Caco-2 (cell line): ENCODE data around the gene SEBOX. TPM values are rescaled to one million over a fixed set of nuclear protein-coding genes. Genes with fewer than 3 reads are reported as not detected.
A peak's percentile ranks its signal among the peaks of the same experiment; 100 is the strongest.

Experiments
- BruUV-seq: library from RNA; stranded (reverse); fragments of 400-500 nt; replicated peaks from 2 replicates; lab custom pipeline; 2021; lab: Mats Ljungman, UMichigan
- CTCF ChIA-PET: fragments of 300-600 bp; sonication (Branson Sonifier 250); formaldehyde crosslinking; loops from one replicate; lab custom pipeline; 2022; ENCODE audit warnings: antibody characterized with exemption; lab: Charles Lee
- POLR2A ChIA-PET: fragments of 300-600 bp; sonication (Branson Sonifier 250); formaldehyde crosslinking; loops from one replicate; lab custom pipeline; 2022; ENCODE audit warnings: antibody characterized with exemption; lab: Charles Lee
- DNase-seq, 2 experiments: peaks; one replicate each; pipeline versions ENCODE4 v3.0.0 to v3.0.0-alpha.2; 2020 to 2022
- H3K27me3 ChIP-seq: replicated peaks from 2 replicates; pipeline ENCODE4 v1.6.0; 2011; ENCODE audit warnings: low read length; ENCODE audit not compliant: control insufficient read depth, insufficient read depth
- H3K36me3 ChIP-seq: 2 replicates; pipeline ENCODE4 v1.5.1; 2011; ENCODE audit warnings: low read length; ENCODE audit not compliant: control insufficient read depth, insufficient read depth
- H3K4me1 ChIP-seq: fragments of 250-450 bp; sonication (Bioruptor Pico); 2 replicates; pipeline ENCODE4 v1.5.1; 2020; ENCODE audit warnings: mild to moderate bottlenecking
- H3K4me3 ChIP-seq: 2 replicates; pipeline ENCODE4 v1.5.1; 2011; ENCODE audit warnings: low read depth, mild to moderate bottlenecking, control low read depth, low read length
- H3K9me3 ChIP-seq: fragments of 250-450 bp; sonication (Bioruptor Pico); 2 replicates; pipeline ENCODE4 v1.5.1; 2020; ENCODE audit warnings: mild to moderate bottlenecking, moderate library complexity
- H3K27ac Mint-ChIP-seq: one replicate; pipeline ENCODE4 v1.8.0; 2022; ENCODE audit warnings: mixed read lengths; ENCODE audit not compliant: unreplicated experiment
- H3K27me3 Mint-ChIP-seq: one replicate; pipeline ENCODE4 v1.8.0; 2022; ENCODE audit warnings: mixed read lengths; ENCODE audit not compliant: insufficient read depth, unreplicated experiment
- H3K36me3 Mint-ChIP-seq: one replicate; pipeline ENCODE4 v1.8.0; 2022; ENCODE audit warnings: mild to moderate bottlenecking, mixed read lengths; ENCODE audit not compliant: insufficient read depth, unreplicated experiment
- H3K4me1 Mint-ChIP-seq: one replicate; pipeline ENCODE4 v1.8.0; 2022; ENCODE audit warnings: low read depth, mixed read lengths; ENCODE audit not compliant: unreplicated experiment
- H3K4me3 Mint-ChIP-seq: one replicate; pipeline ENCODE4 v1.8.0; 2022; ENCODE audit warnings: mild to moderate bottlenecking, moderate library complexity, mixed read lengths; ENCODE audit not compliant: unreplicated experiment
- H3K9me3 Mint-ChIP-seq: one replicate; pipeline ENCODE4 v1.8.0; 2022; ENCODE audit warnings: mixed read lengths; ENCODE audit not compliant: unreplicated experiment
- intact Hi-C: fragments of 100-400 bp; cut with micrococcal nuclease; formaldehyde crosslinking; loops from one replicate; pipeline ENCODE4 v1.10.0; 2022; ENCODE audit not compliant: unreplicated experiment
- total RNA-seq: library from RNA; stranded (reverse); gene quantifications from 2 replicates; pipeline ENCODE4 v1.2.3, GENCODE V29; 2022
- TF ChIP-seq, protein P1 (sequence below), 2 experiments: fragments of 200-600 bp in 1 of 2; IDR thresholded peaks; 1 replicate in 1 of 2; 2 replicates in 1 of 2; pipeline versions ENCODE4 v1.5.1 to v1.8.0; 2011 to 2022; ENCODE audit warnings: antibody characterized with exemption in 1 of 2, control low read depth in 1 of 2, inconsistent platforms in 1 of 2, low read depth in 1 of 2, low read length in 1 of 2, mild to moderate bottlenecking in 1 of 2, moderate library complexity in 1 of 2; ENCODE audit not compliant: insufficient read depth in 1 of 2, severe bottlenecking in 1 of 2, unreplicated experiment in 1 of 2

Gene SEBOX
- total RNA-seq, 1 experiment from 2014 or later: not detected

GRCh38 chr17:28367641-28368305, 2.8 kb upstream of the SEBOX start:
- Mint-ChIP-seq H3K4me1 (peaks cover 45% of the 10 kb centered on the region), H3K36me3 (peaks cover 63% of the 10 kb centered on the region), H3K27me3 (no peaks in the 10 kb centered on the region), H3K9me3 (no peaks in the 10 kb centered on the region), H3K27ac (peak overlapping the region; percentile 88), H3K4me3 (peak overlapping the region; percentile 75)
- no peaks in the 10 kb centered on the region for H3K9me3 ChIP-seq
- CTCF ChIA-PET: interaction anchor here (0.5 to 6.0 kb wide), 13 partner anchors 10 to 166 kb away, joined by 3 to 45 read pairs (median 5); partner anchors contain the start of genes IFT20, POLDIP2 and TNFAIP1
- POLR2A ChIA-PET: interaction anchor here (0.9 to 4.7 kb wide), 8 partner anchors 10 to 140 kb away, joined by 3 to 87 read pairs (median 8); partner anchors contain the start of genes IFT20, POLDIP2 and TNFAIP1
- intact Hi-C loops: loop anchor here (1.0 to 10.0 kb wide), 3 partner anchors 9 to 177 kb away; partner anchors contain the start of gene SLC46A1
- TF ChIP-seq, protein P1, sequence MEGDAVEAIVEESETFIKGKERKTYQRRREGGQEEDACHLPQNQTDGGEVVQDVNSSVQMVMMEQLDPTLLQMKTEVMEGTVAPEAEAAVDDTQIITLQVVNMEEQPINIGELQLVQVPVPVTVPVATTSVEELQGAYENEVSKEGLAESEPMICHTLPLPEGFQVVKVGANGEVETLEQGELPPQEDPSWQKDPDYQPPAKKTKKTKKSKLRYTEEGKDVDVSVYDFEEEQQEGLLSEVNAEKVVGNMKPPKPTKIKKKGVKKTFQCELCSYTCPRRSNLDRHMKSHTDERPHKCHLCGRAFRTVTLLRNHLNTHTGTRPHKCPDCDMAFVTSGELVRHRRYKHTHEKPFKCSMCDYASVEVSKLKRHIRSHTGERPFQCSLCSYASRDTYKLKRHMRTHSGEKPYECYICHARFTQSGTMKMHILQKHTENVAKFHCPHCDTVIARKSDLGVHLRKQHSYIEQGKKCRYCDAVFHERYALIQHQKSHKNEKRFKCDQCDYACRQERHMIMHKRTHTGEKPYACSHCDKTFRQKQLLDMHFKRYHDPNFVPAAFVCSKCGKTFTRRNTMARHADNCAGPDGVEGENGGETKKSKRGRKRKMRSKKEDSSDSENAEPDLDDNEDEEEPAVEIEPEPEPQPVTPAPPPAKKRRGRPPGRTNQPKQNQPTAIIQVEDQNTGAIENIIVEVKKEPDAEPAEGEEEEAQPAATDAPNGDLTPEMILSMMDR (IDR thresholded peaks at IDR 0.05; ENCODE audit: insufficient read depth in 1 of 2, low read depth in 1 of 2, low read length in 1 of 2, severe bottlenecking in 1 of 2, unreplicated experiment in 1 of 2): peak in 1 of 2 experiments; percentile 7
- H3K27me3 ChIP-seq: no peaks in the 10 kb centered on the region
- H3K4me3 ChIP-seq: no peak overlapping the region
- peaks cover 17% of the 10 kb centered on the region for H3K36me3 ChIP-seq
- H3K4me1 ChIP-seq: peaks cover 46% of the 10 kb centered on the region
- DNase-seq: no peak
- no TSS peak for BruUV-seq

DNA sequence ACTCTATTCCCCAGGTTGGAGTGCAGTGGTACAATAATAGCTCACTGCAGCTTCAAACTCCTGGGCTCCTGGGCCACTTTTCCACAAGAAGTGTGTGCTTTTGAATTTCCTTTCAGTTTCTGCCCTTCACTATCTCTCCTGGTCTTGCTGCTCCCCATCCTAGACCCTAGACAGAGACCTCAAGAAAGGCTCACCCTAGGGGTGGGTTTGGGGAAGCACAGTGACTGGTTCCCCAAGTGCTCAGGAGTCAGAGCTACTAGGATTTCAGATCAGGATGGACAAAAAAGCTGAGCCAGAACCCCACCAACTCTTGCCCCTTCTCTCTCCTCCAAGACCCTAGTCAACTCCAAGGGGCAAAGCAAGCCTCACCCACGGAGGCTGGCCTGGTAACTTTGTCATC, 1.6 kb upstream of the SEBOX start:
- TF ChIP-seq, protein P1 (IDR thresholded peaks at IDR 0.05; ENCODE audit: insufficient read depth in 1 of 2, low read depth in 1 of 2, low read length in 1 of 2, severe bottlenecking in 1 of 2, unreplicated experiment in 1 of 2): peak; percentile 10 to 31
- H3K27ac Mint-ChIP-seq: peak overlapping the region; percentile 88
- H3K36me3 ChIP-seq: peaks cover 17% of the 10 kb centered on the region
- peak in 1 of 2 experiments; percentile 46 for DNase-seq
- POLR2A ChIA-PET: interaction anchor here (0.6 to 3.2 kb wide), 4 partner anchors 9 to 205 kb away, joined by 3 to 44 read pairs (median 8); partner anchors contain the start of genes IFT20, PIGS, POLDIP2 and TNFAIP1
- no peaks in the 10 kb centered on the region for H3K9me3 ChIP-seq
- no peak overlapping the region for H3K4me3 Mint-ChIP-seq
- intact Hi-C loops: loop anchor here (10.0 kb wide), 1 partner anchor 178 kb away; no protein-coding TSS in a partner anchor
- no peaks in the 10 kb centered on the region for H3K27me3 ChIP-seq
- no peak overlapping the region for H3K4me3 ChIP-seq
- H3K9me3 Mint-ChIP-seq: no peaks in the 10 kb centered on the region
- H3K27me3 Mint-ChIP-seq: no peaks in the 10 kb centered on the region
- H3K4me1 Mint-ChIP-seq: peaks cover 42% of the 10 kb centered on the region
- H3K4me1 ChIP-seq: peaks cover 42% of the 10 kb centered on the region
- peaks cover 66% of the 10 kb centered on the region for H3K36me3 Mint-ChIP-seq
- CTCF ChIA-PET: interaction anchor here (1.0 to 6.0 kb wide), 8 partner anchors 9 to 106 kb away, joined by 3 to 45 read pairs (median 4); partner anchors contain the start of genes IFT20, POLDIP2 and TNFAIP1
- no TSS peak for BruUV-seq

DNA sequence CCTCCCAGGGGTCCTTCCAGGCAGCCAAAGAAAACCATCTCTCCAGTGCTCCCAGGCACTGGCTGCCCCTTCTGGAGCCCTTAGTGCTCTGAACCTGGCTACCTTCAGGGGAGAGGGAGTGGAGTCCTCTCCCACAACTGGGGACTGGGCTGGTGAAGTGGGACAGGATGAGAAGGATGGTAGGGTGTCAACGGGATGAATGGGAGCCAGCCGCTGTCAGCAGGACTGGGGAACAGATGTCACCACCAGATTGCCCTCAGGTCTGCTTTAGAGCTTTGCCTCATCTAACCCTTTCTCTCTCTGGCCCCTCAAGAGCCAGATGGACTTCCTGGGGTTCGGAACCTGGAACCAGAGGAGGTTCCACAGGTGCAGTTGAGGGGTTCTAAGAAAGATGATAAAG, 488 bp upstream of the SEBOX start:
- H3K4me1 Mint-ChIP-seq: peaks cover 34% of the 10 kb centered on the region
- POLR2A ChIA-PET: interaction anchor here (2.3 to 3.2 kb wide), 2 partner anchors 8 to 30 kb away, joined by 12 to 44 read pairs; partner anchors contain the start of genes IFT20, POLDIP2 and TNFAIP1
- TF ChIP-seq, protein P1 (IDR thresholded peaks at IDR 0.05; ENCODE audit: insufficient read depth in 1 of 2, low read depth in 1 of 2, low read length in 1 of 2, severe bottlenecking in 1 of 2, unreplicated experiment in 1 of 2): no peak

More for the DNA sequence above, 488 bp upstream of the SEBOX start:
- no peaks in the 10 kb centered on the region for H3K27me3 ChIP-seq
- H3K27ac Mint-ChIP-seq: no peak overlapping the region
- intact Hi-C loops: loop anchor here (10.0 kb wide), 1 partner anchor 179 kb away; no protein-coding TSS in a partner anchor
- no peak overlapping the region for H3K4me3 ChIP-seq
- H3K27me3 Mint-ChIP-seq: no peaks in the 10 kb centered on the region
- peaks cover 23% of the 10 kb centered on the region for H3K36me3 ChIP-seq
- no peaks in the 10 kb centered on the region for H3K9me3 ChIP-seq
- peaks cover 35% of the 10 kb centered on the region for H3K4me1 ChIP-seq
- H3K9me3 Mint-ChIP-seq: no peaks in the 10 kb centered on the region
- CTCF ChIA-PET: interaction anchor here (6.0 kb wide), 1 partner anchor 8 kb away, joined by 45 read pairs; the partner anchor contains the start of gene POLDIP2
- DNase-seq: no peak
- no TSS peak for BruUV-seq
- no peak overlapping the region for H3K4me3 Mint-ChIP-seq
- peaks cover 71% of the 10 kb centered on the region for H3K36me3 Mint-ChIP-seq
